NCI-H2107 (cell line): Measurements from ENCODE around the gene FAM163B.

Experiments
- DNase-seq: peaks from one replicate; lab custom pipeline; 2025; lab: John Stamatoyannopoulos, UW

Gene FAM163B

GRCh38 chr9:133581513-133582343 is 27.5 kb downstream of the FAM163B start:
- DNase-seq, result no peak

GRCh38 chr9:133581011-133581410 is 28.2 kb downstream of the FAM163B start:
- DNase-seq, result no peak

- no peak for DNase-seq
These were observed 28.8 kb downstream of the FAM163B start for GRCh38 chr9:133580419-133580738.

- no peak for DNase-seq
These were observed 29.4 kb downstream of the FAM163B start for GRCh38 chr9:133579601-133580418.

- DNase-seq, result no peak
These were observed 30.4 kb downstream of the FAM163B start for GRCh38 chr9:133578524-133579441.

- no peak for DNase-seq
These were observed 31.5 kb downstream of the FAM163B start for GRCh38 chr9:133577737-133578112.

DNA sequence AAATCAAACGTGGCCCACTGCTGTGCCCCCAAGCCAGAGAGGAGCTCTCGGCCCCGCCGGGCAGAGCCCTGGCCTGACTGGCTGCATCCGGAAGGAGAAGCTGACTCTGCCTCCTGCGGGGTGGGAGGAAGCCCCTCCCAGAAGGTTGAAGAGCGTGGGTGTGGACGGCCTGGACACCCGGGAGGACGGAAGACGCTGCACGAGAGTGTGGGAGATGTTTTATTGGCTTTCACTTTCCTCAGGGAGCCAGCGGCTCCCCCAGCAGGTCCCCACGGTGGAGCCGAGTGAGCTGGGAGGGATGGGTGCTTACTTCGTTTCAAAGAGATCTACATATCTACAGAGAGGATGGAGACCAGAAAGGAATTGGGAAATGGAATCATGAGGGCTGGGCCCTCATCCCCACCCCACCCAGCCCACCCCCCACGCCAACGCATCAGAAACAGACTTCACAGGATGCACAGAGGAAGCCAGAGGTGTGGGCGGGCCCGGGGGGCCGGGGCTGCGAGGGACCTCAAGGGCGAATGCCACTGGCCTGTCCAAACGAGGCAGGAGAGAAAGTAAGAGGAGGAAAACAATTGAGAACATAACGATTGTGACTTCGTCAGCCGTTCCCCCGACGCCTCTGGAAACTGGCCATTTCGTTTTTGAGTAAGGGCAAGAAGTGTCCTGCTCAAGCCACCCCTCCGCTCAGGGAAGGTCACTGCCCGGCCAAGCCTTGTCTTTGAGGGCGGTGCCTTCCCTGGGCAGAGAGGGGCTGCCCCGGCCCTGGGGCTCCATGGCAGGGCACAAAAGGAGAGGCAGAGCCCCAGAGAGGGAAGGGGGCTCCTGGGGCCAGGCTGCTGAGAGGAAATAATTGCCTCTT is 32.1 kb downstream of the FAM163B start:
- DNase-seq, result no peak

DNA sequence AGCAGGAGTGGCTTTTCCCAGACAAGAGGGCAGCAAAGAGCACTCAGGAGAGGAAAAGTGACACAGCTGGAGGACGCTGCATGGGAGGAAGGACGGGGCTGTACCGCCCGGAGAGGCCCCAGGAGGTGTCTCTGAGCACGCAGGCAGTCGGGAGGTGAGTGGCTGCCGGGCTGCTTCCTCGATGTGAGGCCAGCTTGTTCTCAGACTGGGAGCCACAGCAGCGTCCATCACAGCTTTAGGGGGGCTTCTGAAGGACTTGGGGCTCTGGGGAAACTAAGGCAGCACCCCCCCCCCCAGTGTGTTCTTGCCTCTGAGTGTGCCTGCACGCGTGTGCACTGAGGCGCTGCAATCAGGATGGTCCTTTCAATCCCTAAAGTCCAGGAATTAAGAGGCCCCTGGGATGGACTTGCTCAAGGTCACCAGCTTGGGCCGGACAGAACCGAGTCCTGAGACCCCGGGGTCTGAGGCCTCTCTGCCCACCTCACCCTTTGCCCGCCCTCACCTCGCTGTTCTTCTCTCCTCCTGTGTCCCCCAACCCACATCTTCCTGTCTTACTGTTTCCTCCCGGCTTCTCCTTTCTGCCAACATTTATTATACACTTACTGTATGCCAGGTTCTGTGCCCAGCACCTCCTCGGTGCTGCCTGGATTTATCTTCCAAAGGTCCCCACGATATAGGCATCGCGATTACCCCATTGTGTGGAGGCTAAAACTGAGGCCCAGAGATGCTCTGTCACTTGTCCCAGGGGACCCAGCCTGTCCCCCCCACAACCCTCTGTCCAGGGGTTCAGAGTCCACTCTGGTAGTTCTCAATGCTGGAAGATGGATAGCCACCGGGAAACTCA is 32.9 kb downstream of the FAM163B start:
- DNase-seq, result no peak

- no peak for DNase-seq
These were observed 33.8 kb downstream of the FAM163B start for GRCh38 chr9:133575186-133576030.

DNA sequence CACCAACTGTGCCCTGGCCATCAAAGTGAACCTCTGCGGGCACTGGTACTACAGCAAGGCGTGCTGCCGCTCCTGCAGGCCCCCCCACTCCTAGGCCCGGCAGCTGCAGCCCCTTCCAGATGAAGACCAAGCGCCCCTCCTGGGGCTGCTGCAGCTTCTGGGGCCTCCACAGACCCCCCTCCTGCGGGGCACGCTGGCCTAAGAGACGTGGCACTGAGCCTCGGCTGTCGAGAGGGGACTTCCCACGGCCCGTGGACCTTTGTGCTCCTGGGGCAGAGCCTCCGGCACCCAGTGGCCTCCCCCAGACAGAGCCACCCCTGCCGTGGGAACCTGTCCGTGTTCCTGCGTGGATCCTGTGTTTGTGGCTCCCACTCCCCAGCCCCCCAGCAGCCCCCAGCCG is 34.4 kb downstream of the FAM163B start:
- DNase-seq, result no peak

DNA sequence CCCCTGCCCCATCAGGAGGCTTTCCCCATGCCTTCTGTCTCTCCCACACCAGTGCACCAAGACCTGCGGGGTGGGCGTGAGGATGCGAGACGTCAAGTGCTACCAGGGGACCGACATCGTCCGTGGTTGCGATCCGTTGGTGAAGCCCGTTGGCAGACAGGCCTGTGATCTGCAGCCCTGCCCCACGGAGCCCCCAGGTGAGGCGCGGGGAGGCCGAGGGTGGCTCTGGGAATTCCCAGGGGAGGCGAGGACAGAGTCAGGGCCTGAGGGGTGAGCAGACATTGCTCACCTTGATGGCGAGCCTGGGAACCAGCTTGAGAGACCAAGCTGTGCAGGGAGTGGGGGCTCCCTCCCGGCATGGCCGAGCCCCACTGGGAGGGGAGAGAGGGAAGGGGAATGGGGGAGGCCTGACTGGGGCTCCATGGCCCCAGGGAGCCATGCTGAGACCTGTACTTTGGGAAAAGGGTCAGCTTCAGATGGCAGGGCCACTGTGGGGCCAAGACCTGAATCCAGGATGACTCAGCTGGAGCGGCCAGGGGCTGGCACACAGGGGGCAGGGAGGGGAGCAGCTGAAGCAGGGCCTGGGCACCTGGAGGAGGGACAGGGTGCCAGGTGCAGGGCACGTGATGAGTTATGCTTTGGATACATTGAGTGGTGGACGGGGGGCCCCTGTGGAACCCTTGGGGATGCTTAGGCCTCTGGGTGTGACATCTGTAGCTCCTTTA is 35.2 kb downstream of the FAM163B start:
- DNase-seq, result no peak

- DNase-seq, result no peak
These were observed 36.3 kb downstream of the FAM163B start for GRCh38 chr9:133572821-133573361.

GRCh38 chr9:133571896-133572595 is 37.1 kb downstream of the FAM163B start:
- DNase-seq, result no peak

DNA sequence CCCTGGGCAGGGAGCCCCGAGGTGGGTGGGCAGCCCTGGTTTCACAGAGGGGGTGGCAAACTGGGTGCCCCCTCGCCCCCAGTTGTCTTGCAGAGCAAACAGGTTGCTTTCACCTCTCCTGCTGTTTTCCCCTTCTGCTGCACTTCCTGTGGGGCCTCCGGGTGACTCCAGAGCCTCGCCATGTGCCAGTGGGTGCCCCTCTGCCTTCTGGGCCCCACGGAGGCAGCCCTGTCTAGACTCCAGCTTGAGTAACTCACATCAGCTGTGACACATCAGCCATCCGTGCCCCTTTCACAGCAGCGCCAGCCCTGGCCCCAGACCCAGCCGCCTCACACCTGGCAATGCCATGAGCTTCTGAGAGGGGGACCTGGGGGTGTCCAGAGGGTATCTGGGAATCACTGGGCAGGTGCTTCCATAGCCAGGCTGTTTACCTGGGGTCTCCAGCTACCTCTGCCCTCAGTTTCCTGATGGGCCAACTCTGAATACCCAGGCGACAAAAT is 37.7 kb downstream of the FAM163B start:
- no peak for DNase-seq

GRCh38 chr9:133570691-133571080 is 38.5 kb downstream of the FAM163B start:
- no peak for DNase-seq

- DNase-seq, result no peak
These were observed 39.1 kb downstream of the FAM163B start for GRCh38 chr9:133569891-133570690.
